K562 (cell line): Measurements from ENCODE around the gene RFLNA. TPM values are rescaled to one million over a fixed set of nuclear protein-coding genes. Genes with fewer than 3 reads are reported as not detected.
A peak's percentile ranks its signal among the peaks of the same experiment; 100 is the strongest.

ENCODE experiments used
- ATAC-seq: fragments of 200-7000 bp; cut with Tn5 transposase; 3 replicates; pipeline ENCODE4 v1.9.1; 2020; ENCODE audit warnings: moderate library complexity
- BruUV-seq: library from RNA; stranded (reverse); fragments of 400-500 nt; replicated peaks from 2 replicates; lab custom pipeline; 2021; lab: Mats Ljungman, UMichigan
- CTCF ChIA-PET: fragments of 300-600 bp; formaldehyde crosslinking; extraction: SDS; loops from one replicate; lab custom pipeline; 2021; ENCODE audit warnings: low intra/inter-chr PET ratio; lab: Yijun Ruan, JAX
- POLR2A ChIA-PET: fragments of 300-600, 350-650 bp; sonication (Branson Sonifier 250); formaldehyde crosslinking; extraction: SDS; loops from one replicate; lab custom pipeline; 2021; ENCODE audit warnings: antibody characterized with exemption, inconsistent platforms; lab: Yijun Ruan, JAX
- DNase-seq, 4 experiments: peaks; one replicate each; pipeline versions ENCODE4 v3.0.0 to v3.0.0-alpha.2; 2011 to 2018; ENCODE audit warnings: low spot score in 3 of 4, mixed read lengths in 3 of 4; ENCODE audit errors: extremely low read depth in 1 of 4
- FAIRE-seq: peaks from 2 replicates; lab custom pipeline; 2011; peaks lifted over from hg19 to GRCh38; lab: Jason Lieb, UNC
- H2AFZ ChIP-seq: 2 replicates; pipeline ENCODE4 v1.6.0; 2011; ENCODE audit warnings: low read depth, low read length, control low read depth, inconsistent platforms
- H3K27ac ChIP-seq: fragments of 200-600 bp; 3 replicates; pipeline ENCODE4 v1.8.0; 2011; ENCODE audit warnings: low read depth, mild to moderate bottlenecking, control low read depth, inconsistent platforms, low read length, moderate library complexity, mixed read lengths; ENCODE audit errors: extremely low read depth
- H3K27me3 ChIP-seq, 2 experiments: fragments of 300-600 bp in 1 of 2; 2 replicates in 1 of 2; 3 replicates in 1 of 2; pipeline versions ENCODE4 v1.6.0 to v1.8.0; 2011; ENCODE audit warnings: inconsistent platforms in 2 of 2, low read length in 2 of 2, mild to moderate bottlenecking in 1 of 2, mixed read lengths in 1 of 2, moderate library complexity in 1 of 2; ENCODE audit not compliant: control insufficient read depth in 2 of 2, insufficient read depth in 2 of 2
- H3K36me3 ChIP-seq: fragments of 300-600 bp; 3 replicates; pipeline ENCODE4 v1.8.0; 2011; ENCODE audit warnings: mild to moderate bottlenecking, low read length, inconsistent platforms; ENCODE audit not compliant: control insufficient read depth, insufficient read depth
- H3K4me1 ChIP-seq, 2 experiments: fragments of 200-600 bp in 1 of 2; replicated peaks in 1 of 2; 2 replicates in 1 of 2; 3 replicates in 1 of 2; pipeline versions ENCODE4 v1.5.1 to v1.8.0; 2011; ENCODE audit warnings: inconsistent platforms in 2 of 2, low read length in 2 of 2, mild to moderate bottlenecking in 1 of 2, mixed read lengths in 1 of 2, moderate library complexity in 1 of 2; ENCODE audit not compliant: control insufficient read depth in 2 of 2, insufficient read depth in 2 of 2
- H3K4me2 ChIP-seq: 2 replicates; pipeline ENCODE4 v1.6.1; 2011; ENCODE audit warnings: low read length, control low read depth, inconsistent platforms, mixed read lengths; ENCODE audit not compliant: insufficient read depth
- H3K4me3 ChIP-seq: fragments of 200-600 bp; sonication (generic), shearing (Covaris generic); 2 replicates; pipeline ENCODE4 v1.5.1; 2016; ENCODE audit warnings: control low read depth, inconsistent platforms
- H3K79me2 ChIP-seq: fragments of 200-600 bp; 3 replicates; pipeline ENCODE4 v1.8.0; 2011; ENCODE audit warnings: low read length, inconsistent platforms; ENCODE audit not compliant: control insufficient read depth, insufficient read depth
- H3K9ac ChIP-seq, 2 experiments: 2 replicates each; pipeline versions ENCODE4 v1.6.0 to v1.6.1; 2011; ENCODE audit warnings: low read depth in 2 of 2, low read length in 2 of 2, control low read depth in 1 of 2, inconsistent platforms in 1 of 2, mild to moderate bottlenecking in 1 of 2, mixed read lengths in 1 of 2; ENCODE audit not compliant: insufficient read depth in 1 of 2
- H3K9me1 ChIP-seq: one replicate; pipeline ENCODE4 v1.6.0; 2011; ENCODE audit warnings: inconsistent platforms, mild to moderate bottlenecking, low read length, moderate library complexity; ENCODE audit not compliant: control insufficient read depth, insufficient read depth
- H3K9me3 ChIP-seq: replicated peaks from 2 replicates; pipeline ENCODE4 v1.5.1; 2011; ENCODE audit warnings: low read depth, low read length, inconsistent platforms; ENCODE audit not compliant: control insufficient read depth, insufficient read depth
- H4K20me1 ChIP-seq: replicated peaks from 2 replicates; pipeline ENCODE4 v1.6.1; 2011; ENCODE audit warnings: low read length, inconsistent platforms, mixed read lengths; ENCODE audit not compliant: control insufficient read depth, insufficient read depth
- AFF1 ChIP-seq, 2 experiments: fragments of 450-650 bp; IDR thresholded peaks; 2 replicates each; pipeline ENCODE4 v1.6.1; 2018; ENCODE audit warnings: mild to moderate bottlenecking in 2 of 2, low read depth in 1 of 2; ENCODE audit not compliant: partially characterized antibody in 2 of 2
- CBX2 ChIP-seq: fragments of 200-600 bp; sonication (generic); IDR thresholded peaks from one replicate; pipeline ENCODE4 v1.6.1; 2012; ENCODE audit warnings: mild to moderate bottlenecking, low read length, inconsistent platforms; ENCODE audit not compliant: insufficient read depth, poor library complexity, severe bottlenecking
- DACH1 ChIP-seq: fragments of 450-650 bp; IDR thresholded peaks from 2 replicates; pipeline ENCODE4 v1.6.1; 2018; ENCODE audit not compliant: partially characterized antibody
- DIDO1 ChIP-seq: fragments of 450-650 bp; IDR thresholded peaks from 2 replicates; pipeline ENCODE4 v1.6.1; 2016; ENCODE audit warnings: low read depth, missing biosample characterization, missing genetic modification characterization
- ELF4 ChIP-seq: fragments of 450-650 bp; formaldehyde crosslinking; IDR thresholded peaks from 2 replicates; pipeline ENCODE4 v1.4.0; 2022; ENCODE audit warnings: missing genetic modification characterization
- ILF3 ChIP-seq: fragments of 450-650 bp; IDR thresholded peaks from 2 replicates; pipeline ENCODE4 v1.6.1; 2018; ENCODE audit warnings: antibody characterized with exemption, mild to moderate bottlenecking, moderate library complexity, borderline replicate concordance
- NFXL1 ChIP-seq: fragments of 450-650 bp; formaldehyde crosslinking; IDR thresholded peaks from 2 replicates; pipeline ENCODE4 v1.4.0; 2021; ENCODE audit warnings: mild to moderate bottlenecking
- NR4A1 ChIP-seq, 2 experiments: fragments of 250-450 bp in 1 of 2; fragments of 450-650 bp in 1 of 2; sonication (Bioruptor Pico) in 1 of 2; IDR thresholded peaks; 2 replicates each; pipeline versions ENCODE4 v1.4.0 to v1.6.1; 2016 to 2020; ENCODE audit warnings: mild to moderate bottlenecking in 2 of 2, missing compliant biosample characterization in 1 of 2, missing genetic modification characterization in 1 of 2, moderate library complexity in 1 of 2
- RBM39 ChIP-seq: fragments of 200-400 bp; formaldehyde crosslinking; optimal IDR thresholded peaks from 2 replicates; pipeline ENCODE3; 2018; ENCODE audit warnings: low read depth, low read length
- SAFB2 ChIP-seq: fragments of 200-400 bp; formaldehyde crosslinking; IDR thresholded peaks from 2 replicates; pipeline ENCODE4 v1.6.1; 2018; ENCODE audit warnings: borderline replicate concordance, low read length, low read depth, moderate library complexity; ENCODE audit not compliant: severe bottlenecking
- SNAPC5 ChIP-seq: fragments of 250-450 bp; sonication (Bioruptor Pico); IDR thresholded peaks from 2 replicates; pipeline ENCODE4 v1.8.0; 2021; ENCODE audit warnings: moderate library complexity, mild to moderate bottlenecking, inconsistent platforms
- STAT5B ChIP-seq: fragments of 250-450 bp; sonication (Bioruptor Pico); IDR thresholded peaks from 2 replicates; pipeline ENCODE4 v1.8.0; 2021; ENCODE audit warnings: mild to moderate bottlenecking, inconsistent platforms
- THRAP3 ChIP-seq: fragments of 450-650 bp; IDR thresholded peaks from 2 replicates; pipeline ENCODE4 v1.6.1; 2016; ENCODE audit warnings: mild to moderate bottlenecking, inconsistent platforms, borderline replicate concordance
- VEZF1 ChIP-seq: fragments of 200-800 bp; sonication (Bioruptor generic); IDR thresholded peaks from 2 replicates; pipeline ENCODE4 v1.6.1; 2017; ENCODE audit warnings: missing genetic modification characterization, missing compliant biosample characterization
- ZFP36 ChIP-seq: fragments of 150-350 bp; IDR thresholded peaks from 2 replicates; pipeline ENCODE4 v1.6.1; 2018; ENCODE audit warnings: low read length, low read depth; ENCODE audit not compliant: partially characterized antibody
- WGBS: fragments of 100-300 bp; shearing (Covaris generic); methylation state at CpG from one replicate; pipeline ENCODE4 v1.1.6; 2016; ENCODE audit warnings: low coverage, mixed read lengths; ENCODE audit not compliant: insufficient coverage; ENCODE audit errors: missing lambda C conversion rate; 5-methylcytosine and 5-hydroxymethylcytosine counted together
- in situ Hi-C: fragments of 300-500 bp; cut with MboI; formaldehyde crosslinking; loops from 4 replicates; pipeline ENCODE4 v1.15.0; 2018; ENCODE audit warnings: inconsistent platforms, mixed read lengths
- intact Hi-C: fragments of 100-400 bp; cut with micrococcal nuclease; formaldehyde crosslinking; loops from 2 replicates; pipeline ENCODE4 v1.14.2; 2022
- polyA plus RNA-seq, 8 experiments: library from polyadenylated mRNA; depleted of rRNA in 4 of 8; stranded (reverse) in 5 of 8; unstranded in 3 of 8; fragments of >200 nt; fragmentation: Nextera tagmentation in 2 of 8; fragmentation: Illumina TruSeq in 1 of 8; extraction: Ambion mirVana in 2 of 8; extraction: Trizol in 1 of 8; gene quantifications; 2 replicates each; pipeline versions ENCODE4 v1.2.1 to v1.2.3, GENCODE V29; 2011 to 2014; ENCODE audit warnings: inconsistent platforms in 1 of 8, missing spikeins in 1 of 8
- total RNA-seq, 7 experiments: library from RNA; depleted of rRNA in 6 of 7; stranded (reverse); fragments of >200 nt in 6 of 7; fragmentation: Illumina TruSeq in 2 of 7; extraction: Trizol in 2 of 7; gene quantifications; 2 replicates each; pipeline versions ENCODE4 v1.2.1 to v1.2.3, GENCODE V29; 2011 to 2021; ENCODE audit warnings: low replicate concordance in 1 of 7

The RFLNA gene
- total and polyA plus RNA-seq, 9 of the 15 experiments (the other 6 are each of a cell fraction or from before 2014, with no cell fraction given) = not detected

DNA sequence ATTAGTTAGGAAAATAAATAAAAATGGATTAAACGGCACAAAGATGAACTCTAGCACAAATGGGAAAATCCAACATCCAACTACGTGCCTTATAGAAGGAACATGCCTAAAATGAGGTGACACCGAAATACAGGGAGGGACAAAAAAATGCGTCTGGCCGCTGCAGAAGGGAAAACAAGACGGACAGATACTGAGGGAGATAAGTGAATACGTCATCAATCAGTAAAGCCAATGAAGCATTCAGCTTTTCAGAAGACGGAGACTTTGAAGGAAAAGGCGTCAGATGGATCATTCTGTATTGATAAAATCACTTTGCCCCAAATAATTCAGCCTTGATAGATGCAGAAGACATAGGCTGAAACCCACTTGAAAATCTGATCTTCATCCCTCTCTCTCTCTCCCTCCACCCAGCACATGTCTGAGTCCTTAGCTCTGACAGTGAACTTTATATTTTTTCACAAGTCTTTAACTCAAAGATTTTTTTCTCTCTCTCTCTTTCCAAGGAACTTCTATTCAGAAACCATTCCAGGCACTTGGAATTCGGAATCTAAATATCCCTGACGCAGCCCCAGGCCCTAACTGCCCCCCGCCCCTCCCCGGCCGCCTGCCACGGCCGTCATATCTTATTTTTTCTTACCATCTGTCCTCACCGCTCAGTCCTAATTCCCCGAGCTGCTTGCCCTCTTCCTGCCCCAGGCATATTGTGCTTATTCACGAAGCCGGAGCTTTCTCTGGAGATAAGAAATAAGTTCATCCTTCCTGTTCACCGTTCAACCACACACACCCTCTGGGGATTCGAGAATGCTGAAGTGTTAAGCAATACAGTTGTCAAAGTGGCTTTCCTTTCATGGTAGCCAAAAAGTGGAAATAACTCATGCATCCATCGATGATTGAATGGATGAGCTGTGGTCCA lies 35.5 kb upstream of the RFLNA start:
- Histone ChIP-seq H3K27me3 (peaks cover 10 to 17% of the 10 kb centered on the region in 2 experiments), H3K9me3 (no peaks in the 10 kb centered on the region), H2AFZ (peak overlapping the region; percentile 44), H3K9ac (no peak overlapping the region; a peak in 1 of 4 replicates), H3K4me3 (no peak overlapping the region), H4K20me1 (no peaks in the 10 kb centered on the region), H3K79me2 (no peaks in the 10 kb centered on the region), H3K4me2 (peak overlapping the region; percentile 57), H3K36me3 (no peaks in the 10 kb centered on the region), H3K9me1 (no peaks in the 10 kb centered on the region), H3K27ac (peak overlapping the region; percentile 62; the same call in 2 of the 3 replicates), H3K4me1 (peaks cover 8 to 17% of the 10 kb centered on the region in 2 experiments)
- 3% methylated on average over 23 of the region's 23 CpGs for WGBS
- in situ Hi-C loops = no loop called here
- intact Hi-C loops = no loop called here
- DNase-seq (peak; percentile 62 to 85 (median 74)), ATAC-seq (peak; percentile 94), FAIRE-seq (peak; percentile 93)
- CTCF ChIA-PET = interaction anchor here (0.7 kb wide), 1 partner anchor 62 kb away, joined by 3 read pairs; no protein-coding TSS in a partner anchor
- POLR2A ChIA-PET = interaction anchor here (0.6 to 1.0 kb wide), 3 partner anchors 19 to 56 kb away, joined by 3 read pairs; no protein-coding TSS in a partner anchor
- no TSS peak for BruUV-seq
- TF ChIP-seq THRAP3 = no peak
- TF ChIP-seq RBM39 = no peak
- no peak for TF ChIP-seq ELF4 (CRISPR knock-in tag)
- no peak for TF ChIP-seq ZFP36
- no peak for TF ChIP-seq SNAPC5 (CRISPR knock-in tag)
- no peak for TF ChIP-seq DIDO1 (tag)
- TF ChIP-seq CBX2 = no peak
- TF ChIP-seq NFXL1 (CRISPR knock-in tag) = no peak
- TF ChIP-seq SAFB2 = no peak
- no peak for TF ChIP-seq STAT5B
- TF ChIP-seq NR4A1 (CRISPR knock-in tag; IDR thresholded peaks at IDR 0.05) = no peak
- no peak for TF ChIP-seq NR4A1 (tag; IDR thresholded peaks at IDR 0.05)
- TF ChIP-seq AFF1 (IDR thresholded peaks at IDR 0.05; ENCODE audit: low read depth in 1 of 2, partially characterized antibody in 2 of 2) = no peak
- no peak for TF ChIP-seq DACH1
- no peak for TF ChIP-seq ILF3
- TF ChIP-seq VEZF1 (CRISPR knock-in tag) = peak; percentile 89
